TTC549 (cell line): Measurements from ENCODE around the gene ULBP2.
"Not testable (repeated sequence)": the region's sequence is repeated elsewhere in the genome, so short reads cannot be mapped to it uniquely, and the experiment has no call there.

Experiments used
- FAIRE-seq: peaks from 2 replicates; lab custom pipeline; 2012; peaks lifted over from hg19 to GRCh38; lab: Jason Lieb, UNC

The ULBP2 gene

GRCh38 chr6:149941583-149942460 is at the start of gene ULBP2:
ULBP2 (plus strand) TSS chr6:149942014; CDS start chr6:149942073, 59 bp downstream.
- no peak for FAIRE-seq

GRCh38 chr6:149895048-149895590 is 46.7 kb upstream of the ULBP2 start:
- FAIRE-seq: no peak

GRCh38 chr6:149895833-149896271 is 46.0 kb upstream of the ULBP2 start:
- no peak for FAIRE-seq

GRCh38 chr6:149896491-149896890 is 45.3 kb upstream of the ULBP2 start:
- no peak for FAIRE-seq

- no peak for FAIRE-seq
These were observed 44.7 kb upstream of the ULBP2 start for GRCh38 chr6:149897015-149897697.

GRCh38 chr6:149897855-149898744 is 43.7 kb upstream of the ULBP2 start, which contains the start of gene RAET1E:
RAET1E (minus strand) TSS chr6:149898113; CDS start chr6:149890901, 7,212 bp downstream.
- no peak for FAIRE-seq

GRCh38 chr6:149898966-149899365 is 42.8 kb upstream of the ULBP2 start:
- FAIRE-seq: no peak

- FAIRE-seq: no peak
These were observed 42.3 kb upstream of the ULBP2 start for GRCh38 chr6:149899486-149899885.

GRCh38 chr6:149899926-149900619 is 41.7 kb upstream of the ULBP2 start:
- no peak for FAIRE-seq

GRCh38 chr6:149900620-149901443 is 41.0 kb upstream of the ULBP2 start:
- FAIRE-seq: no peak

GRCh38 chr6:149901444-149902140 is 40.2 kb upstream of the ULBP2 start:
- no peak for FAIRE-seq

GRCh38 chr6:149903938-149904611 is 37.7 kb upstream of the ULBP2 start:
- no peak for FAIRE-seq

- FAIRE-seq: no peak
These were observed 37.0 kb upstream of the ULBP2 start for GRCh38 chr6:149904661-149905370.

GRCh38 chr6:149905371-149905910 is 36.4 kb upstream of the ULBP2 start:
- FAIRE-seq: no peak

- no peak for FAIRE-seq
These were observed 35.9 kb upstream of the ULBP2 start for GRCh38 chr6:149905911-149906371.

- no peak for FAIRE-seq
These were observed 35.4 kb upstream of the ULBP2 start for GRCh38 chr6:149906405-149906804.

- no peak for FAIRE-seq
These were observed 34.5 kb upstream of the ULBP2 start for GRCh38 chr6:149907317-149907716.

- not testable (repeated sequence) for FAIRE-seq
These were observed 33.3 kb upstream of the ULBP2 start for GRCh38 chr6:149908480-149908879.
